Naive thymus-derived CD8-positive, alpha-beta T cell (primary cell): ENCODE measurements around the gene PCF11. TPM values are rescaled to one million over a fixed set of nuclear protein-coding genes. Genes with fewer than 3 reads are reported as not detected.

Source experiments
- ATAC-seq, 2 donors: fragments of 150-1000 bp; cut with Tn5 transposase in 1 of 2; sonication (Bioruptor Pico), chemical (Tn5 transposase) in 1 of 2; 1 replicate in 1 of 2; 2 replicates in 1 of 2; pipeline ENCODE4 v1.10.0; 2021; ENCODE audit warnings: mild to moderate bottlenecking in 2 of 2, moderate library complexity in 2 of 2
- POLR2A ChIA-PET: fragments of 350-600 bp; sonication (Branson Sonifier 250); formaldehyde crosslinking; loops from one replicate; lab custom pipeline; 2021; ENCODE audit warnings: antibody characterized with exemption; lab: Charles Lee
- DNase-seq, 10 donors: peaks; one replicate each; pipeline versions ENCODE4 v3.0.0 to v3.0.0-alpha.2; 2020 to 2022
- H3K27ac Mint-ChIP-seq, 10 donors: one replicate each; pipeline ENCODE4 v1.8.0; 2020 to 2022; ENCODE audit warnings: mild to moderate bottlenecking in 10 of 10, mixed read lengths in 10 of 10, moderate library complexity in 4 of 10, inconsistent platforms in 1 of 10
- H3K27me3 Mint-ChIP-seq, 5 donors: one replicate each; pipeline ENCODE4 v1.8.0; 2021 to 2022; ENCODE audit warnings: mixed read lengths in 5 of 5
- H3K36me3 Mint-ChIP-seq, 3 donors: one replicate each; pipeline ENCODE4 v1.8.0; 2020 to 2022; ENCODE audit warnings: mixed read lengths in 3 of 3, mild to moderate bottlenecking in 2 of 3, inconsistent platforms in 1 of 3
- H3K4me1 Mint-ChIP-seq, 4 donors: one replicate each; pipeline ENCODE4 v1.8.0; 2021 to 2022; ENCODE audit warnings: mixed read lengths in 4 of 4
- H3K4me3 Mint-ChIP-seq, 10 donors: one replicate each; pipeline ENCODE4 v1.8.0; 2020 to 2022; ENCODE audit warnings: mild to moderate bottlenecking in 10 of 10, mixed read lengths in 10 of 10, moderate library complexity in 6 of 10, inconsistent platforms in 1 of 10
- H3K9me3 Mint-ChIP-seq, 9 donors: one replicate each; pipeline ENCODE4 v1.8.0; 2020 to 2022; ENCODE audit warnings: mixed read lengths in 9 of 9, mild to moderate bottlenecking in 3 of 9, inconsistent platforms in 1 of 9, moderate library complexity in 1 of 9
- polyA plus RNA-seq, 3 donors: library from polyadenylated mRNA; unstranded; fragments of 300-500 nt; fragmentation: Illumina TruSeq; gene quantifications; one replicate each; pipeline ENCODE4 v1.2.3, GENCODE V29; 2021
- total RNA-seq, 8 experiments: library from RNA in 2 of 8; stranded (reverse) in 2 of 8; gene quantifications; one replicate each; pipeline ENCODE4 v1.2.3 and lab custom pipeline; 2021 to 2026

PCF11 gene
- total and polyA plus RNA-seq, 5 experiments from 2014 or later: 22.5 to 199 (median 33.6) TPM

DNA sequence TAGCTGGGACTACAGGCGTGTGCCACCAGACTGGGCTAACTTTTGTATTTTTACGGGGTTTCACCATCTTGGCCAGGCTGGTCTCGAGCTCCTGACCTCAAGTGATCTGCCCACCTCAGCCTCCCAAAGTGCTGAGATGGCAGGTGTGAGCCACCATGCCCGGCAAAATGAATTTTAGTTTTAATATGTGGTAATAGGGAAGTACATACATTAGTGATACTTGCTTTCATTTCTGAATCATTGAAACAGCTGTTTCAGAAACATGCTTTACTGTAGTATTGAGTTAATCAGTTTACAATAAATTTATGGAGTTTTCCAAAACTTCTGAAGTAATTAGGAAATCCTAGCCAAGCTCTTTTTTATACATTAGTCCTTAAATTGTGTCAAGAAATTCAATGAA is 15.6 kb downstream of the PCF11 start:
- peak overlapping the region in 2 of 10 donors; percentile 36 for H3K27ac Mint-ChIP-seq
- DNase-seq (no peak), ATAC-seq (no peak)
- no peaks in the 10 kb centered on the region for H3K9me3 Mint-ChIP-seq
- H3K36me3 Mint-ChIP-seq: peaks cover 21 to 95% (median 49%) of the 10 kb centered on the region in 3 donors
- peak overlapping the region; percentile 32 to 81 (median 66) for H3K4me3 Mint-ChIP-seq
- no peaks in the 10 kb centered on the region for H3K27me3 Mint-ChIP-seq
- POLR2A ChIA-PET: interaction anchor here (4.0 kb wide), 1 partner anchor 16 kb away, joined by 23 read pairs; the partner anchor contains the start of gene PCF11
- H3K4me1 Mint-ChIP-seq: peaks cover 32 to 88% (median 80%) of the 10 kb centered on the region in 4 donors

DNA sequence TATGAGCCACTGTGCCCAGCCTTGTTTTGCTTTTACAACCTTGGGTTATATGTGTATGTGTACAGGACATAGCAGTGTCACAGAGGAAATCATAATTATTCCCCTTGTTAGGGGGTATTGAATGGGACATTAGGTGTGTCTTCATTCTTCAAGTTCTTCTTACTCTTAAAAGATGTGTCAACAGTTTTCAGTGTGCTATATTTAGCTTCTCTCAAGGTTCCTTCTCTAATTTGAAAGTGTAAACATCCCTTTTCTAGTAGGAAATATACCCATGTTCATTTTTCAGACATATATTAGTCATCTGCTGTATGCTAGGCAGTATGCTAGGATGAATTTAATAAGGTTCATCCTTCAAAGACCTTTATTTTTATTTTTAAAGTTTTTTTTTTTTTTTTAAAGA is 17.1 kb downstream of the PCF11 start:
- Mint-ChIP-seq H3K36me3 (peaks cover 8 to 92% (median 39%) of the 10 kb centered on the region in 3 donors), H3K4me3 (peak overlapping the region; percentile 24 to 78 (median 52)), H3K27ac (peak overlapping the region in 4 of 10 donors; percentile 13 to 78 (median 48)), H3K27me3 (no peaks in the 10 kb centered on the region), H3K9me3 (no peaks in the 10 kb centered on the region), H3K4me1 (peaks cover 30 to 77% (median 66%) of the 10 kb centered on the region in 4 donors)
- ATAC-seq (peak in 1 of 2 donors; percentile 18), DNase-seq (no peak)
- POLR2A ChIA-PET: interaction anchor here (0.7 to 4.0 kb wide), 5 partner anchors 9 to 17 kb away, joined by 3 to 23 read pairs (median 4); partner anchors contain the start of gene PCF11

GRCh38 chr11:83175815-83176214 is 18.9 kb downstream of the PCF11 start:
- peak overlapping the region in 8 of 10 donors; percentile 1 to 87 (median 38) for H3K27ac Mint-ChIP-seq
- H3K4me1 Mint-ChIP-seq: peaks cover 23 to 68% (median 54%) of the 10 kb centered on the region in 4 donors
- DNase-seq (no peak), ATAC-seq (no peak)
- H3K27me3 Mint-ChIP-seq: no peaks in the 10 kb centered on the region
- peak overlapping the region in 9 of 10 donors; percentile 0 to 54 (median 37) for H3K4me3 Mint-ChIP-seq
- POLR2A ChIA-PET: no interaction called here
- H3K36me3 Mint-ChIP-seq: peaks cover 4 to 90% (median 28%) of the 10 kb centered on the region in 3 donors
- no peaks in the 10 kb centered on the region for H3K9me3 Mint-ChIP-seq

GRCh38 chr11:83181815-83182214 is 24.9 kb downstream of the PCF11 start:
- no peak for DNase-seq
- peaks cover 8 to 28% (median 24%) of the 10 kb centered on the region in 4 donors for H3K4me1 Mint-ChIP-seq
- ATAC-seq: no peak
- H3K9me3 Mint-ChIP-seq: no peaks in the 10 kb centered on the region
- H3K27me3 Mint-ChIP-seq: no peaks in the 10 kb centered on the region
- POLR2A ChIA-PET: interaction anchor here (0.5 to 1.5 kb wide), 3 partner anchors 21 to 256 kb away, joined by 5 to 9 read pairs (median 6); partner anchors contain the start of gene PCF11
- H3K27ac Mint-ChIP-seq: peak overlapping the region in 7 of 10 donors; percentile 4 to 73 (median 61)
- H3K4me3 Mint-ChIP-seq: no peak overlapping the region
- H3K36me3 Mint-ChIP-seq: peaks cover 13 to 85% (median 29%) of the 10 kb centered on the region in 3 donors

DNA sequence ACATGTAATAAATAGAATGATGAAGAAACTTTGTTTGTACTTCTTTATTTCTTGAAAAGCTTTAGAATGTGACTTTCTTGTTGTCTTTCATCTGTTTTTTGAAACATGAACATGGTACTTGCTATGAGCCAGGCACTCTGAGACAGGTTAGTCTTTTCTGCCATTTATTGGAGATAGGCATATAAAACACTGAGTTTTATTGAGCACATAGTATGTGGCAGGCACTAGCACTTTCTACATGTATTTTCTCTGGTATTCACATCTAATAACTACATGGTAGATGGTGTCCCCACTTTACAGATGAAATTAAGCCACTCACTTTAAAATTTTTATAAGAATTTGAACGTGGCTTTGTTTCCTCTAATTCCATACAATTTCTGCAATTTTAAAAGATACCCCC is 28.8 kb downstream of the PCF11 start:
- Mint-ChIP-seq H3K27me3 (no peaks in the 10 kb centered on the region), H3K4me1 (peaks cover 5 to 23% (median 12%) of the 10 kb centered on the region in 4 donors), H3K27ac (peak overlapping the region in 3 of 10 donors; percentile 4 to 53 (median 11)), H3K36me3 (peaks cover 15 to 77% (median 29%) of the 10 kb centered on the region in 3 donors), H3K9me3 (no peaks in the 10 kb centered on the region), H3K4me3 (no peak overlapping the region)
- no peak for ATAC-seq
- DNase-seq: no peak
- POLR2A ChIA-PET: interaction anchor here (3.8 kb wide), 1 partner anchor 27 kb away, joined by 30 read pairs; the partner anchor contains the start of gene PCF11

DNA sequence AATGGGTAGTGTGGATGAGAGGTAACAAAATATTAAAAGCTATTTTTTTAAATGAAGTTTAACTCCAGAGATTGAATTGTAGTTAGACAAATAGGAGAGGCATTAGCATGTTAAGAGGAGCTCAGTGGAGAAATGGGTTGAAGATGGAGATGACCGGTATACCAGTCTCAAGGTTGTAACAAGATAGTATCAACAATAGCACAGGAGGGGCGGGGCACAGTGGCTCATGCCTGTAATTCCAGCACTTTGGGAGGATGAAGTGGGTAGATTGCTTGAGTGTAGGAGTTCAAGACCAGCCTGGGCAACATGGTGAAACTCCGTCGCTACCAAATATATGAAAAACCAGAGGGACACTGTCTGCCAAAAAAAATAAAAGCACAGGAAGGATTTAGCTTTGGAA is 30.5 kb downstream of the PCF11 start:
- ATAC-seq (no peak), DNase-seq (no peak)
- peaks cover 8 to 21% (median 17%) of the 10 kb centered on the region in 4 donors for H3K4me1 Mint-ChIP-seq
- no peak overlapping the region for H3K4me3 Mint-ChIP-seq
- H3K27ac Mint-ChIP-seq: peak overlapping the region; percentile 3 to 89 (median 40)
- H3K9me3 Mint-ChIP-seq: no peaks in the 10 kb centered on the region
- H3K36me3 Mint-ChIP-seq: peaks cover 14 to 79% (median 30%) of the 10 kb centered on the region in 3 donors
- H3K27me3 Mint-ChIP-seq: no peaks in the 10 kb centered on the region
- POLR2A ChIA-PET: interaction anchor here (1.3 to 3.8 kb wide), 2 partner anchors 18 to 29 kb away, joined by 3 to 30 read pairs; partner anchors contain the start of gene PCF11

DNA sequence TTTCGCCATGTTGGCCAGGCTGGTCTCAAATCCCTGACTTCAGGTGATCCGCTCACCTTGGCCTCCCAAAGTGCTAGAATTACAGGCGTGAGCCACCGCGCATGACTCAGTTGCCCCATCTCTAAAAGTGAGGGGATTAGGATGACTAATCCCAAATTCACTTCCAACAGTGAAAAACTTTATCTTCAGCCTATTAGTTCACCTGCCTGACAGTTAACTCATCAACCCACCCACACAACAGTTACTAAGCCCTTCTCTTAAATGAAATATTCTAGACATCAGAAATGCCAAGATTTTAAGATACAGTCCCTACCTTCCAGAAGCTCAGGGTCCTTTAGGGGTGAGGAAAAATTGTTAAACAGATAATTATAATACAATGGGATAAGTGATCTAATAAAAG is 34.6 kb downstream of the PCF11 start:
- DNase-seq: no peak
- POLR2A ChIA-PET: no interaction called here
- ATAC-seq: no peak
- Mint-ChIP-seq H3K27me3 (no peaks in the 10 kb centered on the region), H3K9me3 (no peaks in the 10 kb centered on the region), H3K4me1 (peaks cover 25 to 47% (median 42%) of the 10 kb centered on the region in 4 donors), H3K36me3 (peaks cover 11 to 43% (median 17%) of the 10 kb centered on the region in 3 donors), H3K4me3 (peak overlapping the region in 7 of 10 donors; percentile 16 to 99 (median 40)), H3K27ac (peak overlapping the region in 8 of 10 donors; percentile 5 to 100 (median 72))

DNA sequence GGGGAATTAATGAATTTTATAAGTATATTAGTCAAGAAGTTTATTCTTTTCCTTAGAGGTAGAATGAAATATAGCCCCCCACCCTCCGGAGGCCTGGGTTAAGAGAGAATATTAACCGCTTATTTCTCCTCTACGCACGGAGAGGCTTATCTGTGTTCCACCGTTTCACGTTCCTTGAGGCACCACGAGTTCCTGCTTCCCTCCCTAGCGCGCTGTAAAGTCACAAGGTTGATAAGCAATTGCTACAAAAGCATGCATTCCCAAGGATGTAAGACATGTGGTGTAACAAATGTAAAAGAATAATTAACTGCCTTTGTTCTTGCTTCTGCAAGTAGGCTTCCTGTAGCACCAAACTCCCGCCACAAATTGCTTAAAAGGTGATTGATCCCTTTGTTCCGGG is 35.1 kb downstream of the PCF11 start:
- Mint-ChIP-seq H3K27me3 (no peaks in the 10 kb centered on the region), H3K9me3 (no peaks in the 10 kb centered on the region), H3K4me3 (peak overlapping the region; percentile 93 to 100 (median 100)), H3K36me3 (peaks cover 11 to 39% (median 14%) of the 10 kb centered on the region in 3 donors), H3K4me1 (peaks cover 28 to 49% (median 45%) of the 10 kb centered on the region in 4 donors), H3K27ac (peak overlapping the region; percentile 94 to 100 (median 100))
- ATAC-seq: no peak
- no peak for DNase-seq
- POLR2A ChIA-PET: no interaction called here

DNA sequence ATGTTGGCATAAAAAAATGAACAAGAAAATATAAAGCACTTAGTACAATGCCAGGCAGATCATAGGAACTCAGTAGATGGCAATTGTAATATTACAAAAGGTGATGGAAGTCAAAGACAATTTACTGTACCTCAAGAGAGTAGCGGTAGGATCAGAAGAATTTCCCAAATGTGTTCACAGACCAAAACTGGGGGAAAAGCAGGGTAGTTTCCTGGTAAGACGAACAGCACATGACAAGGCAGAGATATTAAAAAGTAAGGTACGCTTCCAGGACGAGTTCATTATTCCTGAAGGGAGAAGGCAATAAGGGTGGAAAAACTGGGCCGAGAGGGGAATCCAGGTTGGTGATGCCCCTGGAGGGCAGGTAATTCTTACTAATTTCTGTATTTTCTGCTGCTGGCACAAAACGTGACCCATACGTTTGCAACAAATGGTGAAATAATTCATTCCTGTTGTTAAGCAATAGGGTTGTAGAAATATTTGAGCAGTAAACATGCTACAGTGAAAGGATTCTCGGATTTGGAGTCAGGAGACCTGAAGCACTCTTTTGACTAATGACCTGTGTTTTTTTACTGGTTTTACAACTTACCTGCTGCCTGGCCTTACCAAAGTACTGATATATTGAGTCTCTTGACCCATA is 35.8 kb downstream of the PCF11 start:
- Mint-ChIP-seq H3K27me3 (no peaks in the 10 kb centered on the region), H3K4me3 (peak overlapping the region; percentile 93 to 100 (median 100)), H3K36me3 (peaks cover 11 to 36% (median 14%) of the 10 kb centered on the region in 3 donors), H3K4me1 (peaks cover 28 to 51% (median 49%) of the 10 kb centered on the region in 4 donors), H3K27ac (peak overlapping the region; percentile 94 to 100 (median 100)), H3K9me3 (no peaks in the 10 kb centered on the region)
- DNase-seq (no peak), ATAC-seq (no peak)
- POLR2A ChIA-PET: interaction anchor here (1.7 to 2.7 kb wide), 3 partner anchors 35 to 292 kb away, joined by 5 to 33 read pairs (median 20); partner anchors contain the start of genes CCDC90B, DDIAS, PCF11 and PRCP

DNA sequence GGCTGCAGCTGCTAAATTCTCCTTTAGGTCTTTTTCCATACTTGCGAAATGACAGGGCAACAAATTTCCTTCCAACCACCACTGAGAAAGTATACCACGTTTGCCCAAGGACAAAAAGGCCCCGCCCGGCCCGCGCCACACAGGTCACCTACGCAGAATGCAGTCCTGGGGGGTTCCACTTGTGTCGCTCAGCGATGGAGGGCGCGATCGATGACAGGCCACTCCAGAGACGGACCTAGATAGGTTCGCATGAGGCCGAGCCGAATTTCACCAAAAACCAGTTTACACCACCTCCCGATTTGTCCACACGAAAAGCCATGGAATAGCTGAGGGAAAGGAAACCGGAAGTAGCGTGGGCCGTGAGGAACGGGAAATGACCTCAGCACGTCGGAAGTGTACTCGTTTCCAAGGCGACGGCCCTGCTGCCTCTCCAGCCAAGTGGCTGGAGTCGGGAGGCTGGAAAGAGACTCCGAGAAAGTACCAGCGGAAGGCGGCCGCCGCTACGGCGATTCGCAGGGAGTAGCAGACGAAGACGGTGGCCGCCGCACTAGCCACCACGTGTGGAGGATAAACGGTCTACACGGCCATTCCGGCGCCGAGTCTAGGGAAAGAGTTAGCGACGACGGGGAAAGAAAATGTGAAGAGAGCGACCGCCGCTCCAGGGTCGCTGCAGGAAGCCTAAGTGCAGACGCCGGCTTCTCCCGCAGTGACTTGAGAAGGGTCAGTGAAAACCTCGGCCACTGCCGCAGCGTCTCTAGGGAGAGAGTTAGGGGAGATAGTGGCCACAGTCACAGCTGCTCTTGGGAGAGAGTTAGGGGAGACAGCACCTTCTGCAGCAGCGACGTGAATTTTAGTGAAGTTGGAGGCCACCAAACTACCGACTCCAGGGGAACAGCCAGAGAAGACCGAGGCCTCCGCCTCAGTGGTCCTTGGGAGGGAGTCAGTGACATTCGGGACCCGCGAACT is 36.7 kb downstream of the PCF11 start, which contains the start of gene ANKRD42:
Gene ANKRD42 (plus strand): TSS at position 398 of the 966 bp plus-strand sequence. CDS start 959 bp downstream, outside the sequence.
- peak within 1 kb of the TSS; percentile 94 to 100 (median 100) for H3K27ac Mint-ChIP-seq
- peaks cover 11 to 35% (median 14%) of the 10 kb centered on the region in 3 donors for H3K36me3 Mint-ChIP-seq
- peak within 1 kb of the TSS; percentile 93 to 100 (median 100) for H3K4me3 Mint-ChIP-seq
- ATAC-seq (peak; percentile 72 to 76), DNase-seq (peak; percentile 69 to 93 (median 86))
- POLR2A ChIA-PET: interaction anchor here (0.6 to 2.7 kb wide), 5 partner anchors 17 to 293 kb away, joined by 3 to 33 read pairs (median 5); partner anchors contain the start of genes CCDC90B, DDIAS, PCF11 and PRCP
- H3K9me3 Mint-ChIP-seq: no peaks in the 10 kb centered on the region
- H3K27me3 Mint-ChIP-seq: no peaks in the 10 kb centered on the region
- H3K4me1 Mint-ChIP-seq: peaks cover 28 to 54% (median 51%) of the 10 kb centered on the region in 4 donors

DNA sequence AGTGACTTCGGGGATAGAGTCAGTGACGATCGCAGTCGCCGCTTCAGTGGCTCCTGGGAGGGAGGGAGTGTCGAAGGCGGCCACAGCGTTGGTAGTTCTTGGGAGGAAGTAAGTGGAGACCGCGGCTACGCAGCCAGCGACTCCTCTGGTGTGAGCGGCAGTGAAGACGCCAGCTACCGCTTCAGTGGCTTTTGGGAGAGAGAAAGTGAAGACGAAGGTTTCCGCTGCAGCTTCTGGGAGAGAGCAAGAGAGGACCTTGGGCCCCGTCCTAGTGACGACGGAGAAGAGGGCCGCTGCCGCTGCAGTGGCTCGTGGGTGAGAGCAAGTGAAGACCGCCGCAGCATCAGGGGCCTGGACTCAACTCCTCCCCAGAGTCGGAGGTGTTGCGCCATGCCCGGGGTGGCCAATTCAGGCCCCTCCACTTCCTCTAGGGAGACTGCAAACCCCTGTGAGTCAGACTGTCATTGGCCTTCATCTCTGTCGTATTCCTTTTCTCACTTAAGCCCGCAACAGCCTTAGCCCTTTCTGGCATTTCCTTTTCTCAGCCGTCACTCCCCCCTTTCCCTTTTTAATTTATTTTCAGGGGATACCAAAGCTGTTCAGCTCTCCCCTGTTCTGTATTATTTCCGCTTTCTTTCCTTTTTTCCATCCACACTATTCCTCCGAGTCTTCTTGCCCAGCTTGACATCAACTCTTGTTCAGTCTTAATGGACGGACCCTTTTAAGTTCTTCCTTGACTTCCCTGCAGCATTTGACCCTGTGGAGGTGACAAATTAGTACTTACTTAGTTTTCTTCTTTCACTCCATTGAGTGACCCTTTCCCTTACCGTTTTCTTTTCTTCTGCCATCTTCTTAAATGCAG is 37.6 kb downstream of the PCF11 start:
- no peaks in the 10 kb centered on the region for H3K9me3 Mint-ChIP-seq
- peak; percentile 36 to 81 (median 68) for DNase-seq
- H3K4me3 Mint-ChIP-seq: peak overlapping the region; percentile 93 to 100 (median 100)
- H3K27me3 Mint-ChIP-seq: no peaks in the 10 kb centered on the region
- H3K36me3 Mint-ChIP-seq: peaks cover 11 to 30% (median 12%) of the 10 kb centered on the region in 3 donors
- ATAC-seq: peak; percentile 62 to 71
- POLR2A ChIA-PET: interaction anchor here (0.6 to 2.7 kb wide), 5 partner anchors 16 to 294 kb away, joined by 3 to 33 read pairs (median 5); partner anchors contain the start of genes CCDC90B, DDIAS, PCF11 and PRCP
- H3K4me1 Mint-ChIP-seq: peaks cover 28 to 54% (median 51%) of the 10 kb centered on the region in 4 donors
- peak overlapping the region; percentile 94 to 100 (median 100) for H3K27ac Mint-ChIP-seq
